Heart left ventricle (tissue), 13 donors: Measurements from ENCODE around the gene IL31RA.

Experiments used
- CTCF ChIP-seq, 12 donors: fragments of 200-600 bp; sonication (generic) in 4 of 12; IDR thresholded peaks; one replicate each; pipeline versions ENCODE4 v1.5.0 to v1.8.0; 2018 to 2022; ENCODE audit warnings: antibody characterized with exemption in 12 of 12, mild to moderate bottlenecking in 5 of 12
- POLR2A ChIP-seq, 2 donors: fragments of 450-650 bp; IDR thresholded peaks; one replicate each; pipeline ENCODE4 v1.6.1; 2017; ENCODE audit warnings: antibody characterized with exemption in 2 of 2, mild to moderate bottlenecking in 2 of 2, moderate library complexity in 2 of 2
- donor health status: ischemic (EF 13 %, LVEDD 7.1; RV severe dilation, severe dysfunction).
- donor health status: DM: no; HTN: yes; CAD: no.
- donor health status: DM: no; HTN: no; CAD: no.
- donor health status: ischemic (EF 25% LVEDD 6.9; RV normal size, moderate dysfunction).
- donor health status: ischemic (EF 25% LVEDD 5.7; RV mildly dilated, moderate dysfunction).
- donor health status: ischemic (EF 35%, LVEDD 5.7; RV mildly dilated, moderate dysfunction).
- donor health status: nonischemic (EF 11% LVEDD 7.7; RV severe dilation, severe dysfunction).
- donor health status: DM: yes; HTN: yes; CAD: no.
- donor health status: PGD.
- donor health status: ischemic (EF 29% LVEDD 5.4; RV normal size, mild dysfunction).
- donor health status: nonischemic (EF 23%, LVEDD 6.1; RV moderate dilation, normal function).

DNA sequence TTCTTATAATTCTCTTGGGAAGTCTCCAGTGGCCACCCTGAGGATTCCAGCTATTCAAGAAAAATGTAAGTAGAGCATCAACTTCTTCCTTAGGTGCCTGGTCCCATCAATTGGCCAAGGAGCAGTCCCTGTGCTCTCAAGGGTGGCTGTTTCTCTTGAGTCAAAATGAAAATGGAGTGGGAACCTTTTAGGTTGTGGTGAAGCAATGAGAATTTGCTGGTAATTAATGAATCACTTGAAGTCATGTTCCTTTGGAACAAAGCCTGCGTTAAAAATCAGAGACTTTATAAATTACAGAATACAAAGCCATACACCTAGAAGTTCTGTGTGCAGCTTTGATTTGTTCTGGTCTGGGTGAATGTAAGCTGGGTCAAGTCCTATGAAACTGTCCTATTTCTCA lies 48.9 kb downstream of the IL31RA start:
- TF ChIP-seq CTCF (IDR thresholded peaks at IDR 0.05) (no peak), POLR2A (IDR thresholded peaks at IDR 0.05) (no peak)
